ENCODE results near the gene HLCS.

Gene HLCS

GRCh38 chr21:36860736-36861594 is 105.5 kb downstream of the HLCS start:
- no peak overlapping the region for H3K9ac ChIP-seq (ENCODE audit: low read depth, low read length)

GRCh38 chr21:36859744-36860501 is 106.5 kb downstream of the HLCS start:
- Histone ChIP-seq H3K4me1 (ENCODE audit: control insufficient read depth, insufficient read depth, low read length) (peaks cover 3% of the 10 kb centered on the region), H3K4me3 (ENCODE audit: low read depth, low read length) (no peak overlapping the region), H3K36me3 (ENCODE audit: control insufficient read depth, insufficient read depth, low read length) (no peaks in the 10 kb centered on the region), H3K9me3 (ENCODE audit: control insufficient read depth, insufficient read depth, low read length) (no peaks in the 10 kb centered on the region), H3K27me3 (ENCODE audit: control insufficient read depth, insufficient read depth, low read length) (no peaks in the 10 kb centered on the region), H3K9ac (ENCODE audit: low read depth, low read length) (no peak overlapping the region)

More at GRCh38 chr21:36860736-36861594, 105.5 kb downstream of the HLCS start:
- H3K36me3 ChIP-seq (ENCODE audit: control insufficient read depth, insufficient read depth, low read length) = no peaks in the 10 kb centered on the region
- H3K4me1 ChIP-seq (ENCODE audit: control insufficient read depth, insufficient read depth, low read length) = peaks cover 3% of the 10 kb centered on the region
- no peaks in the 10 kb centered on the region for H3K27me3 ChIP-seq (ENCODE audit: control insufficient read depth, insufficient read depth, low read length)
- no peaks in the 10 kb centered on the region for H3K9me3 ChIP-seq (ENCODE audit: control insufficient read depth, insufficient read depth, low read length)
- H3K4me3 ChIP-seq (ENCODE audit: low read depth, low read length) = no peak overlapping the region

DNA sequence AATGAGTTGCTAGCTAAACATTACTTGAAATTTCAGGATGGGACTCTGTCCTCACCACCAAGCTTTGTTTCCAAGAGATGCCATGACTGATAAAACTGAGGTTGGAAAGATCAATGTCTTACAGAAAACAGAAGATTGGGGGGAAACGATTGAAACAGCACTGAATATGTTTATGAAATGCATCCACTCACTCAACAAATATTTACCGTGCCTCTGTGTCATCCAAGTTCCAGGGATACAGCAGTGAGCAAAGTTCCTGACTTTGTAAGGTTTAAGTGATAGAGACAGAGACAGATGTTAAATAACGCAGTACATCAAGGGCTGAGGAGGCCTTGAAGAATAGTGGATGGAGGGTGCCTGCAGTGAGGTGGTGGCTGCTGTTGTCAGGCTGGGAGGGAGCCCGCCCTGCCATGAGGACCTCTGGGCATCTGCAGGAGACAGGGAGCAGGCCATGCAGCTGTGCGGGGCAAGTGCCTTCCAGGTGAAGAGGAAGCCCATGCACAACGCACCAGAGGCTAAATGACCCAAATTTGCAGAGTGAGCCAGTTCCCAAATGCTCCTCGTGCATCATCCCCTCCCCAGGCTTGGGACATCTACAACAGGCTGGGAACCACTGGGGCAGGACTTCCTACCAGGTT is 108.0 kb downstream of the HLCS start:
- no peak overlapping the region for H3K4me3 ChIP-seq (ENCODE audit: low read depth, low read length)
- H3K36me3 ChIP-seq (ENCODE audit: control insufficient read depth, insufficient read depth, low read length) = no peaks in the 10 kb centered on the region
- H3K27me3 ChIP-seq (ENCODE audit: control insufficient read depth, insufficient read depth, low read length) = no peaks in the 10 kb centered on the region
- H3K9ac ChIP-seq (ENCODE audit: low read depth, low read length) = no peak overlapping the region
- no peaks in the 10 kb centered on the region for H3K9me3 ChIP-seq (ENCODE audit: control insufficient read depth, insufficient read depth, low read length)
- H3K4me1 ChIP-seq (ENCODE audit: control insufficient read depth, insufficient read depth, low read length) = peaks cover 3% of the 10 kb centered on the region

DNA sequence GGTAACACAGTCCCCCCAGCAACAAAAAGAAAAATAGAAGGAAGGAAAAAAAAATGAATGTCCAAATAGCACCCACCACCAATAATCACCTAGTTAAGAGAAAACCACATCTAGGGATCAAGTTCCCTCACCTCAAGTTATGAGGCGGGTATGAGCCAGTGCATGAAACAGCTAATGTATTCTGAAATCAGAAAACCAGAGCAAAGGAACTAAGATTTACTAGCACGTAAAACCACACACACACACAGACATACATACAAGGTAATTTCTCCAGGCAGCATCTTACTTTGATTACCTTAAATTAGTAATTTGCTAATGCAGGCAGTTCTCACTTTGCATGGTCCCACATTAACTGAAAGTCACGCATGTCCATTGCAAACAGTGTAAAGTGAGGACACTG is 109.8 kb downstream of the HLCS start:
- peaks cover 3% of the 10 kb centered on the region for H3K4me1 ChIP-seq (ENCODE audit: control insufficient read depth, insufficient read depth, low read length)
- no peaks in the 10 kb centered on the region for H3K9me3 ChIP-seq (ENCODE audit: control insufficient read depth, insufficient read depth, low read length)
- no peak overlapping the region for H3K4me3 ChIP-seq (ENCODE audit: low read depth, low read length)
- no peak overlapping the region for H3K9ac ChIP-seq (ENCODE audit: low read depth, low read length)
- H3K36me3 ChIP-seq (ENCODE audit: control insufficient read depth, insufficient read depth, low read length) = no peaks in the 10 kb centered on the region
- H3K27me3 ChIP-seq (ENCODE audit: control insufficient read depth, insufficient read depth, low read length) = no peaks in the 10 kb centered on the region

GRCh38 chr21:36854391-36854790 is 112.1 kb downstream of the HLCS start:
- no peaks in the 10 kb centered on the region for H3K36me3 ChIP-seq (ENCODE audit: control insufficient read depth, insufficient read depth, low read length)
- no peaks in the 10 kb centered on the region for H3K27me3 ChIP-seq (ENCODE audit: control insufficient read depth, insufficient read depth, low read length)
- no peak overlapping the region for H3K4me3 ChIP-seq (ENCODE audit: low read depth, low read length)
- H3K4me1 ChIP-seq (ENCODE audit: control insufficient read depth, insufficient read depth, low read length) = no peaks in the 10 kb centered on the region
- no peaks in the 10 kb centered on the region for H3K9me3 ChIP-seq (ENCODE audit: control insufficient read depth, insufficient read depth, low read length)
- H3K9ac ChIP-seq (ENCODE audit: low read depth, low read length) = no peak overlapping the region

GRCh38 chr21:36852864-36853263 is 113.6 kb downstream of the HLCS start:
- Histone ChIP-seq H3K4me1 (ENCODE audit: control insufficient read depth, insufficient read depth, low read length) (no peaks in the 10 kb centered on the region), H3K9me3 (ENCODE audit: control insufficient read depth, insufficient read depth, low read length) (no peaks in the 10 kb centered on the region)

DNA sequence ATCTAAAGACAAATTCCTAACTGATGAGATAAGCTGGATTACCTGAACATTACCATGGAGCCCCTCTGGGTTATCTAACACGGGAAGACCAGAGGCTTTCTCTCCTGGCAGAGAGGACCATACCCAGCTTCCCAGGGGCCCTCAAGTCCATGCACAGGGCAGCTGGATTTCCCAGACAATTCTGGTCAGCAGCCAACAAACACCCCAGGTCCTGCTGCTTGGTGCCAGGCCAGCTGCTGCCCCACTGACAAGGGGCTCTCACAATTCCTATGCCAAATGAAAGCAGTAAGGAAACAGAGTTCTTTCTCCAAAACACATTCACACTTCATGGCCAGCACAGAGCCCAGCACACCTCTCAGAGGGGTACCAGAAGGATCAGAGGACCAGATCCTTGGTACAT is 114.2 kb downstream of the HLCS start:
- no peaks in the 10 kb centered on the region for H3K4me1 ChIP-seq (ENCODE audit: control insufficient read depth, insufficient read depth, low read length)
- H3K9me3 ChIP-seq (ENCODE audit: control insufficient read depth, insufficient read depth, low read length) = no peaks in the 10 kb centered on the region
- H3K27me3 ChIP-seq (ENCODE audit: control insufficient read depth, insufficient read depth, low read length) = no peaks in the 10 kb centered on the region
- no peak overlapping the region for H3K4me3 ChIP-seq (ENCODE audit: low read depth, low read length)
- H3K9ac ChIP-seq (ENCODE audit: low read depth, low read length) = no peak overlapping the region
- no peaks in the 10 kb centered on the region for H3K36me3 ChIP-seq (ENCODE audit: control insufficient read depth, insufficient read depth, low read length)

More at GRCh38 chr21:36852864-36853263, 113.6 kb downstream of the HLCS start:
- Histone ChIP-seq H3K4me3 (ENCODE audit: low read depth, low read length) (no peak overlapping the region), H3K9ac (ENCODE audit: low read depth, low read length) (no peak overlapping the region), H3K27me3 (ENCODE audit: control insufficient read depth, insufficient read depth, low read length) (no peaks in the 10 kb centered on the region), H3K36me3 (ENCODE audit: control insufficient read depth, insufficient read depth, low read length) (no peaks in the 10 kb centered on the region)

DNA sequence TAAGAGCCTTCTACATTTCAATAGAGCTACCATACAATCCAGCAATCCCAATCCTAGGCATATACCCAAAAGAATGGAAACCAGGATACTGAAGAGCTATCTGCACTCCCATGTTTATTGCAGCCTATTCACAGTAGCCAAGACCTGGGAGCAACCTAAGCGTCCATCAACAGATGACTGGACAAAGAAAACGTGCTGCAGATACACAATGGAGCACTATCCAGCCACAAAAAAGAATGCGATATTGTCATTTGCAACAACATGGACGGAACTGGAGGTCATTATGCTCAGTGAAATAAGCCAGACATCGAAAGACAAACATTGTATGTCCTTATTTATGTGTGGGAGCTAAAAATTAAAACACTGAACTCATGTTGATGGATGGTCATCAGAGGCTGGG is 115.3 kb downstream of the HLCS start:
- no peaks in the 10 kb centered on the region for H3K27me3 ChIP-seq (ENCODE audit: control insufficient read depth, insufficient read depth, low read length)
- no peaks in the 10 kb centered on the region for H3K9me3 ChIP-seq (ENCODE audit: control insufficient read depth, insufficient read depth, low read length)
- no peaks in the 10 kb centered on the region for H3K4me1 ChIP-seq (ENCODE audit: control insufficient read depth, insufficient read depth, low read length)
- no peak overlapping the region for H3K4me3 ChIP-seq (ENCODE audit: low read depth, low read length)
- H3K9ac ChIP-seq (ENCODE audit: low read depth, low read length) = no peak overlapping the region
- no peaks in the 10 kb centered on the region for H3K36me3 ChIP-seq (ENCODE audit: control insufficient read depth, insufficient read depth, low read length)

DNA sequence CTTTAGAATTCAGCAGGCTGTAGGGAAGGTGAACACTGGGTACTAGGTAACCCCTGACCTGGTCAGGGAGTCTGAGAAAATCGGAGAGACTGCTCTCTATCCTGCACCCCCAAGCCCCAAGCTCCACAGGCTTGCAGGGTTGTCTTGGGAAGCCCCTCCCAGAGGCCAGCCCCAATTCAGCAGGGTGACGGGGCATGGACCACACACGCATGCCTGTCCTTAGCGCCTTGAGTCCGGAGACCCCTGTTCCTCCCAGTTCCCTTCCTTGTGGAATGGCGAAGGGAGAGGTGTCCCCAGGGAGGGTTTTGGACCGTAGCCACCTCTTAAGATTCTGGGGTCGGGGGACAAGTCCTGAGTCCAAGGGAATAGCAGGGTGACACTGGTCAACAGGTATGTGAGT is 116.1 kb downstream of the HLCS start:
- Histone ChIP-seq H3K9me3 (ENCODE audit: control insufficient read depth, insufficient read depth, low read length) (no peaks in the 10 kb centered on the region), H3K4me1 (ENCODE audit: control insufficient read depth, insufficient read depth, low read length) (no peaks in the 10 kb centered on the region), H3K4me3 (ENCODE audit: low read depth, low read length) (no peak overlapping the region), H3K27me3 (ENCODE audit: control insufficient read depth, insufficient read depth, low read length) (no peaks in the 10 kb centered on the region), H3K36me3 (ENCODE audit: control insufficient read depth, insufficient read depth, low read length) (no peaks in the 10 kb centered on the region), H3K9ac (ENCODE audit: low read depth, low read length) (no peak overlapping the region)

DNA sequence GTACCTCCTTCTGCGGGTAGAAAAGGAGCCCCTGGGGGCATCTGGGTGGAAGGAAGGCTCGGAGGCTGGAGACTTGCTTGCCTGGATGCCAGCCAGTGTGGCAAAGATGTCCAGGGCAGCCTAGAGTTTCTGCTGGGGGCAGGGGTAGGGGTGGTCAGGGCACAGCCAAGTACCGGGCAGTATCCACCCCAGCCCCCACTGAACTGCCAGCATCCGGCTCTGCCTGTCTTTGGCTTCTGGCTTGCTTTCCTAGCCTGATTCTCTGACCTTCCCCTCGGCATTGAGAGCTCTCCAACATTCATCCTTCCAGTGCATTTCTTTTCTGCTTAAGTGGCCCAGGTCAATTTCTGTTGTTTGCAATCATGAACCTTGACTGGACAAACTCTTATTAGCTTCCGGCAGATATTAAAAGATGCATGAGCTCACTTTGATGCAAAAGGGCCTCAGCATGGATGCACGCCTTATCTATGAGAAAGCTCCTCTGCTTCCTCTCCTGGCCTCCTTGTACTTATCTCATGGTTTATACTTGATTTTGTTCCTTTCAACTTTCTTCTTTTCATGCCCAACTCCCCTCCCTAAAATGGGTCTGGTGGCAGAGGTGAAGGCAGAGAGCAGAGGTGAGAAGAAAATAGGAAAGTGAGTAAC is 116.9 kb downstream of the HLCS start:
- Histone ChIP-seq H3K9ac (ENCODE audit: low read depth, low read length) (no peak overlapping the region), H3K36me3 (ENCODE audit: control insufficient read depth, insufficient read depth, low read length) (no peaks in the 10 kb centered on the region), H3K4me3 (ENCODE audit: low read depth, low read length) (no peak overlapping the region), H3K9me3 (ENCODE audit: control insufficient read depth, insufficient read depth, low read length) (no peaks in the 10 kb centered on the region), H3K27me3 (ENCODE audit: control insufficient read depth, insufficient read depth, low read length) (no peaks in the 10 kb centered on the region), H3K4me1 (ENCODE audit: control insufficient read depth, insufficient read depth, low read length) (no peaks in the 10 kb centered on the region)

DNA sequence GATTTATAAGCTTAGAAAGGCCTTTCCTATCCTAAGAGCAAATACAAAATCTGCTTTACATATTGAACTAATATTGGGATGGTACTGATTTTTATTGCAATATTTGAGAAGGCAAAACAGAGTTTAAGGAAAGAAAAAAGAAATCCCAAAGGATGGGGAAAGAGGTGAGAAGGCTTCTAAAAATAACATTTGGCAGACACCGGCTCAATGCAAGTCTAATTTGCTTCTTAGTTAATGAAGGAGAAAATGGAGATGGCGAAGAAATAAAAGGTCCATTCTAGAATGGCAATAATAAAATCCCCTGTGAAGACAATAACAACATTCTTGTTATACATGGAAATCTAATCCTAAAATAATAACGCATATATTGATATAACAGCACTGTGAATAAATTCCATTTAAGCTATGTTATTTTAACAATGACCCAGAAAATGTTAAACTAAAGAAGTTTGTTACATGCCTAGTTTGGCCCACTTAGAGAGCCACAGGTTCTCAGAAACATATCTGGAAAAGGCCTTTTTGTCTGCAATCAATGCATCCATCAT is 117.7 kb downstream of the HLCS start:
- H3K36me3 ChIP-seq (ENCODE audit: control insufficient read depth, insufficient read depth, low read length) = no peaks in the 10 kb centered on the region
- no peak overlapping the region for H3K4me3 ChIP-seq (ENCODE audit: low read depth, low read length)
- H3K4me1 ChIP-seq (ENCODE audit: control insufficient read depth, insufficient read depth, low read length) = no peaks in the 10 kb centered on the region
- no peak overlapping the region for H3K9ac ChIP-seq (ENCODE audit: low read depth, low read length)
- H3K9me3 ChIP-seq (ENCODE audit: control insufficient read depth, insufficient read depth, low read length) = no peaks in the 10 kb centered on the region
- no peaks in the 10 kb centered on the region for H3K27me3 ChIP-seq (ENCODE audit: control insufficient read depth, insufficient read depth, low read length)

Measured in iPS-15b (cell line).